PFSK-1 (cell line): ENCODE data around the gene MKRN2.

Source experiments
- FOXP2 ChIP-seq: optimal IDR thresholded peaks from 2 replicates; pipeline ENCODE3; 2011; ENCODE audit warnings: borderline replicate concordance, control low read depth, inconsistent platforms; ENCODE audit not compliant: insufficient read depth; ENCODE audit errors: extremely low read length, extremely low read depth
- POLR2AphosphoS5 ChIP-seq: IDR thresholded peaks from 2 replicates; pipeline ENCODE4 v1.6.1; 2012; ENCODE audit warnings: low read depth, mild to moderate bottlenecking, control low read depth, low read length, moderate library complexity
- SIN3A ChIP-seq: IDR thresholded peaks from 2 replicates; pipeline ENCODE4 v1.6.1; 2012; ENCODE audit warnings: mild to moderate bottlenecking, low read length, moderate library complexity, borderline replicate concordance; ENCODE audit not compliant: insufficient read depth
- TAF1 ChIP-seq: IDR thresholded peaks from 2 replicates; pipeline ENCODE4 v1.6.1; 2012; ENCODE audit warnings: low read length, control low read depth, borderline replicate concordance; ENCODE audit not compliant: insufficient read depth
- TF ChIP-seq, protein P1 (sequence below), 2 experiments: IDR thresholded peaks; 2 replicates each; pipeline versions ENCODE4 v1.6.1 to v1.8.0; 2011 to 2012; ENCODE audit warnings: low read depth in 2 of 2, low read length in 2 of 2, control low read depth in 1 of 2, inconsistent platforms in 1 of 2, mild to moderate bottlenecking in 1 of 2, moderate library complexity in 1 of 2; ENCODE audit not compliant: insufficient read depth in 1 of 2

Gene MKRN2

GRCh38 chr3:12512534-12513118, 44.3 kb upstream of the MKRN2 start:
- TF ChIP-seq SIN3A = no peak
- TF ChIP-seq FOXP2 = no peak
- TF ChIP-seq POLR2AphosphoS5 = no peak
- TF ChIP-seq TAF1 = no peak
- TF ChIP-seq, protein P1, sequence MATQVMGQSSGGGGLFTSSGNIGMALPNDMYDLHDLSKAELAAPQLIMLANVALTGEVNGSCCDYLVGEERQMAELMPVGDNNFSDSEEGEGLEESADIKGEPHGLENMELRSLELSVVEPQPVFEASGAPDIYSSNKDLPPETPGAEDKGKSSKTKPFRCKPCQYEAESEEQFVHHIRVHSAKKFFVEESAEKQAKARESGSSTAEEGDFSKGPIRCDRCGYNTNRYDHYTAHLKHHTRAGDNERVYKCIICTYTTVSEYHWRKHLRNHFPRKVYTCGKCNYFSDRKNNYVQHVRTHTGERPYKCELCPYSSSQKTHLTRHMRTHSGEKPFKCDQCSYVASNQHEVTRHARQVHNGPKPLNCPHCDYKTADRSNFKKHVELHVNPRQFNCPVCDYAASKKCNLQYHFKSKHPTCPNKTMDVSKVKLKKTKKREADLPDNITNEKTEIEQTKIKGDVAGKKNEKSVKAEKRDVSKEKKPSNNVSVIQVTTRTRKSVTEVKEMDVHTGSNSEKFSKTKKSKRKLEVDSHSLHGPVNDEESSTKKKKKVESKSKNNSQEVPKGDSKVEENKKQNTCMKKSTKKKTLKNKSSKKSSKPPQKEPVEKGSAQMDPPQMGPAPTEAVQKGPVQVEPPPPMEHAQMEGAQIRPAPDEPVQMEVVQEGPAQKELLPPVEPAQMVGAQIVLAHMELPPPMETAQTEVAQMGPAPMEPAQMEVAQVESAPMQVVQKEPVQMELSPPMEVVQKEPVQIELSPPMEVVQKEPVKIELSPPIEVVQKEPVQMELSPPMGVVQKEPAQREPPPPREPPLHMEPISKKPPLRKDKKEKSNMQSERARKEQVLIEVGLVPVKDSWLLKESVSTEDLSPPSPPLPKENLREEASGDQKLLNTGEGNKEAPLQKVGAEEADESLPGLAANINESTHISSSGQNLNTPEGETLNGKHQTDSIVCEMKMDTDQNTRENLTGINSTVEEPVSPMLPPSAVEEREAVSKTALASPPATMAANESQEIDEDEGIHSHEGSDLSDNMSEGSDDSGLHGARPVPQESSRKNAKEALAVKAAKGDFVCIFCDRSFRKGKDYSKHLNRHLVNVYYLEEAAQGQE (IDR thresholded peaks at IDR 0.05; ENCODE audit: insufficient read depth in 1 of 2, low read depth in 2 of 2, low read length in 2 of 2) = no peak

GRCh38 chr3:12513694-12514446, 43.0 kb upstream of the MKRN2 start:
- TF ChIP-seq POLR2AphosphoS5 (no peak), SIN3A (no peak), TAF1 (no peak), FOXP2 (no peak)
- TF ChIP-seq, protein P1 (IDR thresholded peaks at IDR 0.05; ENCODE audit: insufficient read depth in 1 of 2, low read depth in 2 of 2, low read length in 2 of 2) = no peak

DNA sequence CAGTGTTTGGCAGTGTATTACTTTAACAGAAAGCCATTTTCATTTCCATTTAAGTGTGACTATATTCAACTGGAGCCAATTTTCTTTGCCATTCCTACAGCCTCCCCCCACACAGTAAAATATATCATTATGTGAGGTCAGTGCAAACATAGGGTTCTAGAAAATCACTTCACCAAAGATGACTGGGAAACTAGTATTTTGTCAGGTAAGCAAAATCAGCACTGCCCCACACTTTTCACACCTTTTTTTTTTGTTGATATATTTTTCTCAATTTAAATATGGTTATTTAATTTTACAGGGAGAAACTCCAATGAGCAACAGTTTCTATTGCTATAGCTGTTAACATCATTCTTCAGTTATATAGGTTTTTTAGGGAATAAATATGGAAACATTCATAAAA, 41.3 kb upstream of the MKRN2 start:
- TF ChIP-seq POLR2AphosphoS5 (no peak), FOXP2 (no peak), TAF1 (no peak), SIN3A (no peak)
- TF ChIP-seq, protein P1 (IDR thresholded peaks at IDR 0.05; ENCODE audit: insufficient read depth in 1 of 2, low read depth in 2 of 2, low read length in 2 of 2) = no peak

DNA sequence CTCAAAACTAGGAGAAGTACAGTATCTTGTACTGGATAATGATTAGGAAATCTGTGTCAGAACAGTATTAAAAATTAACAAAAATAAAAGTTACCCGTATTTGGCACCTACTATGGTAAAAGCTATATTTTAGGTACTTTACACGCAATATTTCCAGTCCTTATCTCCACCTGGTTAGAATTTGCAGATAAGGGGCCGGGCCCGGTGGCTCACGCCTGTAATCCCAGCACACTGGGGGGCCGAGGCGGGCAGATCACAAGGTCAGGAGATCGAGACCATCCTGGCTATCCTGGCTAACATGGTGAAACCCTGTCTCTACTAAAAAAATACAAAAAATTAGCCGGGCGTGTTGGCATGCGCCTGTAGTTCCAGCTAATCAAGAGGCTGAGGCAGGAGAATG, 40.0 kb upstream of the MKRN2 start:
- TF ChIP-seq SIN3A (no peak), POLR2AphosphoS5 (no peak), FOXP2 (no peak), TAF1 (no peak)
- TF ChIP-seq, protein P1 (IDR thresholded peaks at IDR 0.05; ENCODE audit: insufficient read depth in 1 of 2, low read depth in 2 of 2, low read length in 2 of 2) = no peak
